Glutamatergic neuron (in vitro differentiated cells): ENCODE data around the gene DST. TPM values are rescaled to one million over a fixed set of nuclear protein-coding genes. Genes with fewer than 3 reads are reported as not detected.

Source experiments
- DNase-seq: peaks from one replicate; pipeline ENCODE4 v3.0.0; 2022
- H3K27ac Mint-ChIP-seq: one replicate; pipeline ENCODE4 v1.8.0; 2020; ENCODE audit warnings: mild to moderate bottlenecking, mixed read lengths, inconsistent platforms; ENCODE audit not compliant: unreplicated experiment
- H3K27me3 Mint-ChIP-seq: one replicate; pipeline ENCODE4 v1.8.0; 2020; ENCODE audit warnings: mild to moderate bottlenecking, moderate library complexity, mixed read lengths, inconsistent platforms; ENCODE audit not compliant: unreplicated experiment
- H3K36me3 Mint-ChIP-seq: one replicate; pipeline ENCODE4 v1.8.0; 2020; ENCODE audit warnings: mild to moderate bottlenecking, mixed read lengths, inconsistent platforms; ENCODE audit not compliant: unreplicated experiment
- H3K4me1 Mint-ChIP-seq: one replicate; pipeline ENCODE4 v1.8.0; 2020; ENCODE audit warnings: mild to moderate bottlenecking, low read depth, mixed read lengths, inconsistent platforms; ENCODE audit not compliant: unreplicated experiment
- H3K4me3 Mint-ChIP-seq: one replicate; pipeline ENCODE4 v1.8.0; 2020; ENCODE audit warnings: mild to moderate bottlenecking, mixed read lengths, inconsistent platforms; ENCODE audit not compliant: unreplicated experiment
- H3K9me3 Mint-ChIP-seq: one replicate; pipeline ENCODE4 v1.8.0; 2020; ENCODE audit warnings: mild to moderate bottlenecking, moderate library complexity, mixed read lengths, inconsistent platforms; ENCODE audit not compliant: unreplicated experiment
- total RNA-seq: library from RNA; stranded (reverse); fragmentation: NEBNext Ultra II Directional; extraction: Animal tissue kit (Norgen Biotek cat#: 25700); gene quantifications from one replicate; pipeline ENCODE4 v1.2.1, GENCODE V29; 2021; ENCODE audit not compliant: unreplicated experiment
- TF ChIP-seq, protein P1 (sequence below): fragments of 200-600 bp; sonication (generic); IDR thresholded peaks from one replicate; pipeline ENCODE4 v1.5.0; 2021; ENCODE audit not compliant: partially characterized antibody, unreplicated experiment

DST gene
- total RNA-seq, 1 donor from 2014 or later = 981 TPM

DNA sequence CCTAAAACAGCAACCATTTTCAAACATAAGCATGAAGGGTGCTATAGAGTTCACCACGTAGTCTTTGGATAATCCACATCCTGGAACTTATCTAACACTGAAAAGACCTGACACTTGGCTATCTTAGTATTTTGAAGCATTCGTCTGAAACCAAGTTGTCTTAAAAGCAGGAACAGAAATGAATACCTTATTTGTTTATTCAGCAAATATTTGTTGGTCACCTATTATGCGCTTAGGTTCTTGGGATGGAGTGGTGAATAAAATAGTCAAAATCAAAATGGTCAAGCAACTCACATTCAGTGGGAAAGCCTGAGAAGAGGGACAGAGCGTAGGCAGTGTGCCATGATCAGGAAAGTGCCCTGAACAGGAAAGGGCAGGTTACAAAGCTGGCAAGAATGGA is 206.9 kb downstream of the DST start:
- no peaks in the 10 kb centered on the region for H3K4me1 Mint-ChIP-seq
- H3K27ac Mint-ChIP-seq = no peak overlapping the region
- peaks cover 4% of the 10 kb centered on the region for H3K9me3 Mint-ChIP-seq
- TF ChIP-seq, protein P1, sequence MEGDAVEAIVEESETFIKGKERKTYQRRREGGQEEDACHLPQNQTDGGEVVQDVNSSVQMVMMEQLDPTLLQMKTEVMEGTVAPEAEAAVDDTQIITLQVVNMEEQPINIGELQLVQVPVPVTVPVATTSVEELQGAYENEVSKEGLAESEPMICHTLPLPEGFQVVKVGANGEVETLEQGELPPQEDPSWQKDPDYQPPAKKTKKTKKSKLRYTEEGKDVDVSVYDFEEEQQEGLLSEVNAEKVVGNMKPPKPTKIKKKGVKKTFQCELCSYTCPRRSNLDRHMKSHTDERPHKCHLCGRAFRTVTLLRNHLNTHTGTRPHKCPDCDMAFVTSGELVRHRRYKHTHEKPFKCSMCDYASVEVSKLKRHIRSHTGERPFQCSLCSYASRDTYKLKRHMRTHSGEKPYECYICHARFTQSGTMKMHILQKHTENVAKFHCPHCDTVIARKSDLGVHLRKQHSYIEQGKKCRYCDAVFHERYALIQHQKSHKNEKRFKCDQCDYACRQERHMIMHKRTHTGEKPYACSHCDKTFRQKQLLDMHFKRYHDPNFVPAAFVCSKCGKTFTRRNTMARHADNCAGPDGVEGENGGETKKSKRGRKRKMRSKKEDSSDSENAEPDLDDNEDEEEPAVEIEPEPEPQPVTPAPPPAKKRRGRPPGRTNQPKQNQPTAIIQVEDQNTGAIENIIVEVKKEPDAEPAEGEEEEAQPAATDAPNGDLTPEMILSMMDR = no peak
- H3K4me3 Mint-ChIP-seq = no peak overlapping the region
- H3K27me3 Mint-ChIP-seq = no peaks in the 10 kb centered on the region
- DNase-seq = no peak
- H3K36me3 Mint-ChIP-seq = peaks cover 7% of the 10 kb centered on the region

DNA sequence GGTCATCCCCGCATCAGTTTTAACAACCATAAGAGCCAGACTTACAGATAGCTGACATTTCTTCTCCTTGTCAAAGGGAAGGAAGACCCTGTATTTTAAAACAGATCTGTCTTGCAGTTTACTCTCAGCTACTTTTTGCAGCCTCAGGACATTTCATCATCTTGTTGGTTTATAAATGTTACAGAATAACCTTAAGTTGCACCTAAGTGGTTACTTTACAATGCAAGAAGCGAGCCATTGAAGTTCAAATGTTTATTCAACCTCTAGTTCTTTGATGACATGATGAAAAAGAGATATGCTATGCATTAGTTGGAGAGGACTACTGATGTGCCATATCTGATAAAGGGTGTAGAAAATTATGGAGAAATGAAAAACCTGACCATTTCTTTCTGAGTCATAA is 207.4 kb downstream of the DST start:
- peaks cover 7% of the 10 kb centered on the region for H3K36me3 Mint-ChIP-seq
- no peaks in the 10 kb centered on the region for H3K27me3 Mint-ChIP-seq
- no peaks in the 10 kb centered on the region for H3K4me1 Mint-ChIP-seq
- H3K4me3 Mint-ChIP-seq = no peak overlapping the region
- peaks cover 4% of the 10 kb centered on the region for H3K9me3 Mint-ChIP-seq
- no peak overlapping the region for H3K27ac Mint-ChIP-seq
- DNase-seq = no peak
- TF ChIP-seq, protein P1 = no peak

DNA sequence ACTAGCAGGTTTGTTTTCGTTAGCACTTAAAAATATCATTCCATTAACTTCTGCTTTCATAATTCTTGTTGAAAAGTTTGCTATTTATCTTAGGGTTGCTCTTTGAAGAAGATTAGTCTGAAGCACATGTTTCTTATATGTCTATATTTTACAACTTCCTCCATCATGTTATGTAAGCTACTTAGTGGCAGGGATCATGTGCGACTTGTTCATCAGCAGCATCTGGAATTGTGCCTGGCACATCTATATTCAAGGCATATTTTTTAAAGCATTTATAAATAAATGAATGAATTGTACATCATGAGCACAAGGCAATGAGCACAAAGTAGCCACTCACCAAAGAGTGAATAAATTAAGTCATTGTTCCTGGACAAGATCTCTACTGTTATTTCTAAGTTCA is 208.1 kb downstream of the DST start:
- Mint-ChIP-seq H3K27me3 (no peaks in the 10 kb centered on the region), H3K4me1 (no peaks in the 10 kb centered on the region), H3K27ac (no peak overlapping the region), H3K9me3 (peaks cover 4% of the 10 kb centered on the region), H3K36me3 (peaks cover 7% of the 10 kb centered on the region), H3K4me3 (no peak overlapping the region)
- DNase-seq = no peak
- TF ChIP-seq, protein P1 = no peak

DNA sequence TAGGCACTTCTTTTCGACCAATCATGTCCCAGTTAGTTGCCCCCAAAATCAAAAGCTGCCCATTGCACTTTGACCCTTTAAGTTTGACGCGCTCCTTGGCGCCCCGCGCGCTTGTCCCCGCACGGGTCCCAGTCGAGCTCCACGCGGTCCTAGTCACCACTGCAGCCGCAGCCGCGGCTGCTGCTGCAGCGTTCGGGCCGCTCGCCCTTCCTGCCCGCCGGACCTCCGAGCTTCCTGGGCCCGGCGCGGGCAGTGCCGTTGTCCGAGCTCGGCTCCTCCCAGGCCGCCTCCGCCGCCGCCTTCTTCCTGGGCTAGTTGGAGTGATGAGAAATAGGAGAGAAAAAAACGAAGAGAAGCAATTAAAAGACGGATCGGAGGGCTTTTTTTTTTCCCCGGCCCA is 209.6 kb downstream of the DST start:
- peaks cover 4% of the 10 kb centered on the region for H3K9me3 Mint-ChIP-seq
- peaks cover 7% of the 10 kb centered on the region for H3K36me3 Mint-ChIP-seq
- no peaks in the 10 kb centered on the region for H3K27me3 Mint-ChIP-seq
- DNase-seq = no peak
- H3K4me3 Mint-ChIP-seq = no peak overlapping the region
- TF ChIP-seq, protein P1 = no peak
- H3K4me1 Mint-ChIP-seq = no peaks in the 10 kb centered on the region
- no peak overlapping the region for H3K27ac Mint-ChIP-seq

DNA sequence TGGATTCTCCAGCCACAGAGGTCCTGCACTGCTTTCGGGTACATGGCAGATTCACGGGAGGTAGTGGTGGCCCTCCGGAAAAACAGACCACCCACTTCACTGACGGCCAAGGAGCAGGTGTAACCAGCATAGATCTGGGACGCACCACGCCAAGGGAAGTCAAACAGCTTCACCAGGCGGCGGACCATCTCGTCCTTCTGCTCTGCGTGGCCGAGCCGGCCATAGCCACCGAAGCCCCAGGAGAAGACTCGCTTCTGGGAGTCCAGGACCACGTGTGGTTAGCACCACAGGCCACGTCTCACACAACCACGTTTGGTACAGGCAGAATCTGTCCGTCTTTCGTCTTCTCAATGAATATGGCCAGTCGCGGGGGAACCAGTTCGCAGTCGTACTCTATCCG is 210.5 kb downstream of the DST start:
- H3K36me3 Mint-ChIP-seq = peaks cover 7% of the 10 kb centered on the region
- no peaks in the 10 kb centered on the region for H3K27me3 Mint-ChIP-seq
- H3K4me1 Mint-ChIP-seq = no peaks in the 10 kb centered on the region
- no peak overlapping the region for H3K4me3 Mint-ChIP-seq
- peaks cover 4% of the 10 kb centered on the region for H3K9me3 Mint-ChIP-seq
- TF ChIP-seq, protein P1 = no peak
- no peak overlapping the region for H3K27ac Mint-ChIP-seq
- DNase-seq = no peak
